Suppressor macrophage (primary cell): ENCODE measurements around the gene RFC1.

Experiments used
- DNase-seq, 4 experiments: peaks; one replicate each; pipeline ENCODE4 v3.0.0-alpha.2; 2020 to 2022

The RFC1 gene

GRCh38 chr4:39354254-39354552 is 12.0 kb downstream of the RFC1 start:
- DNase-seq, result no peak

GRCh38 chr4:39353478-39354253 is 12.5 kb downstream of the RFC1 start:
- peak; percentile 21 to 72 (median 56) for DNase-seq

- peak in 3 of 4 experiments; percentile 6 to 15 (median 10) for DNase-seq
Observed at GRCh38 chr4:39353149-39353477, 13.0 kb downstream of the RFC1 start.

GRCh38 chr4:39349326-39349725 is 16.8 kb downstream of the RFC1 start:
- DNase-seq, result no peak

- no peak for DNase-seq
Observed at GRCh38 chr4:39348371-39349315, 17.5 kb downstream of the RFC1 start.

- no peak for DNase-seq
Observed at GRCh38 chr4:39346856-39347519, 19.2 kb downstream of the RFC1 start.

GRCh38 chr4:39342731-39343130 is 23.4 kb downstream of the RFC1 start:
- no peak for DNase-seq

- no peak for DNase-seq
Observed at GRCh38 chr4:39341075-39341725, 25.0 kb downstream of the RFC1 start.

- DNase-seq, result no peak
Observed at GRCh38 chr4:39339968-39340367, 26.2 kb downstream of the RFC1 start.

- DNase-seq, result no peak
Observed at GRCh38 chr4:39337841-39338240, 28.3 kb downstream of the RFC1 start.

- DNase-seq, result peak in 1 of 4 experiments; percentile 14
Observed at GRCh38 chr4:39335566-39335965, 30.6 kb downstream of the RFC1 start.

GRCh38 chr4:39331191-39331590 is 35.0 kb downstream of the RFC1 start:
- DNase-seq, result peak in 2 of 4 experiments; percentile 16 to 25

GRCh38 chr4:39330353-39330752 is 35.8 kb downstream of the RFC1 start:
- DNase-seq, result no peak

- DNase-seq, result no peak
Observed at GRCh38 chr4:39326468-39326977, 39.6 kb downstream of the RFC1 start.

GRCh38 chr4:39324897-39325613 is 41.1 kb downstream of the RFC1 start:
- DNase-seq, result no peak

- DNase-seq, result no peak
Observed at GRCh38 chr4:39324446-39324845, 41.7 kb downstream of the RFC1 start.

- no peak for DNase-seq
Observed at GRCh38 chr4:39323821-39324220, 42.3 kb downstream of the RFC1 start.

- no peak for DNase-seq
Observed at GRCh38 chr4:39320381-39321115, 45.6 kb downstream of the RFC1 start.

- no peak for DNase-seq
Observed at GRCh38 chr4:39319676-39320075, 46.5 kb downstream of the RFC1 start.

GRCh38 chr4:39312816-39313215 is 53.3 kb downstream of the RFC1 start:
- no peak for DNase-seq

GRCh38 chr4:39308611-39309010 is 57.6 kb downstream of the RFC1 start:
- no peak for DNase-seq
